GM19351 (cell line): ENCODE data around the gene ANKRD44.

Experiments
- ATAC-seq: cut with Tn5 transposase; IDR thresholded peaks from one replicate; pipeline ENCODE4 v1.9.1; 2021; ENCODE audit warnings: mild to moderate bottlenecking, moderate library complexity; ENCODE audit not compliant: unreplicated experiment

Gene ANKRD44

DNA sequence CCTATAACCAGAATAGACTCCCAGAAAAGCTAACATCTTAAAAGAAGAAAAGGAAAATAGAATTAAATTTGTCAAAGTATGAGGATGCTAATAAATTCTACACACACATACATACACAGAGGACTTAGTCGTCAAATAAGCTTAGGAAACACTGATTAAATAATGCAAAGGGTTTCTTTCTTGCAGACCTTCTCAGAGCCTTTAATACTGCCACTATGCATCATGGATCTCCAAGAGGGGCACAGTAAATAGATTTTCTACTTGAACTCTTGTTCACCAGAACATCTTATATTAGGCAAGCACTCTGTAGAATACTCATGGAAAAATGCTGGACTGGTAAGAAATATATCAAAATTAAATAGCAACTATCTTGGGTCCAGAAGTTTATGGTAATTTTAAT lies 69.4 kb downstream of the ANKRD44 start:
- no peak for ATAC-seq

DNA sequence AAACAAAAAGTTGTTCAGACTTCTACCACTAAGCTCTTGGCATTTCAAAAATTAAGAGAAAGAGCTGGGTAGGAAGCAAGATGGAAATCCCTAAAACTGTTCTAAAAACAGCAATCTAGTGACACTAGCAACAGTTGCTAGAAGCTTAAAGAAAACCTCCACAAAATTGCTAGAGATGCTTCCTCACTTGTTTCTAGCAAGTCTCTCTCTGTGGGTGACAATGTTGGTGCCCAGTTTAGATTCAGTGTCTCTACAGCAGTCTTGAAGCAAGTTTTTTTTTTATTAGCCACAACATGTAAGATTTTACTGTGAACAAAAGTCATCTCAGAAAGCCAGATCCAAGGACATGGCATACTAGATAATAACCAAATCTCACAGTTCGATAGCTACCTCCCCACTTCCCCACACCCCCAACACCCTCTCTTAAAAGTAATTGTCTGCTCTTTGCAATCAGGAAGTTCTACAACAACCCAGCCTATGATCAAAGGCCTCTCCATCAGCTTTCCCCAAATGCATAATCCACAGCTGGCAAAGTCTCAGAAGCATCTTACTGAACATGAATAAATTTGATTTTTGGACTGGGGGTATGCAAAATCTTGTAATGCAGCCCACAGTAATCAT lies 70.0 kb downstream of the ANKRD44 start:
- peak; percentile 25 for ATAC-seq

DNA sequence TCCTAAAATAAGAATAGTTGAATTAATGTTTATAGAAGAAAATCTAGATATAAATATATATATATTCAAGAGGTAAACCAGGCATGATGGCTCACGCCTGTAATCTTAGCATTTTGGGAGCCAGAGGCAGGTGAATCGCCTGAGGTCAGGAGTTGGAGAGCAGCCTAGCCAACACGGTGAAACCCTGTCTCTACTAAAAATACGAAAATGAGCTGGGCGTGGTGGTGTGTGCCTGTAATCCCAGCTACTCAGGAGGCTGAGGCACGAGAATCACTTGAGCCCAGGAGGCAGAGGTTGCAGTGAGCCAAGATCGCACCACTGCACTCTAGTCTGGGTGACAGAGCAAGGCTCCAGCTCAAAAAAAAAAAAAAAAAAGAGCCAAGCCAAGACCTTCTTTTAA lies 70.6 kb downstream of the ANKRD44 start:
- peak; percentile 10 for ATAC-seq

DNA sequence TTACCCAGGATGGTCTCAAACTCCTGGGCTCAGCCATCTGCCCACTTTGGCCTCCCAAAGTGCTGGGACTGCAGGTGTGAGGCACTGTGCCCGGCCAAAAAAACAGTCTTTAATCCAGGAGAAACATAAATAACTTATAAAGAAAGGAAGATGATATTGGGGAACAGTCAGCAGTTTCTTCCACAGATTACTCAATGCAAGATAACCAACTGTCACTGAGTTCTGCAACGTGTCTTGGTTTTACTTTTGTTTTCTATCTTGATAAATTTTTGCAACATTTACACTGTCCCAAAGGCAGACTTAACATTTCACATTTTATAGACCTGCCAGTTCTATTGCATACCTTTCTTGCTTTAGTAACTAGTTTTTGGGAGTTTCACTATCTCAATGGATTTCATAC lies 71.1 kb downstream of the ANKRD44 start:
- peak; percentile 65 for ATAC-seq

DNA sequence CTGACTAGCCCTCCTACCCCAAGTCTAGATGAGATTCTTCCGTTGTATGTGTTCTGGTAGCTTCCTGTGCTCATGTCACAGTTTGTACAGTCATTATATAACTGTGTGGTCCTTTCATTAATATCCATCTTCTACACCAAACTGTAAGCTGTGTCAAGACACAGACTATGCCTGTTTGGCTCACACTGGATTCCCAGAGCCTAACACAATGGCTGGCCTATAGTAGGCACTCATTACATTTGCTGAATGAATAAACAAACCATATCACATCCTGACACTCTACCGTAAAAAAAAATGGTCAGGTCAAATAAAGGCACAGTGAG lies 72.6 kb downstream of the ANKRD44 start:
- peak; percentile 53 for ATAC-seq

DNA sequence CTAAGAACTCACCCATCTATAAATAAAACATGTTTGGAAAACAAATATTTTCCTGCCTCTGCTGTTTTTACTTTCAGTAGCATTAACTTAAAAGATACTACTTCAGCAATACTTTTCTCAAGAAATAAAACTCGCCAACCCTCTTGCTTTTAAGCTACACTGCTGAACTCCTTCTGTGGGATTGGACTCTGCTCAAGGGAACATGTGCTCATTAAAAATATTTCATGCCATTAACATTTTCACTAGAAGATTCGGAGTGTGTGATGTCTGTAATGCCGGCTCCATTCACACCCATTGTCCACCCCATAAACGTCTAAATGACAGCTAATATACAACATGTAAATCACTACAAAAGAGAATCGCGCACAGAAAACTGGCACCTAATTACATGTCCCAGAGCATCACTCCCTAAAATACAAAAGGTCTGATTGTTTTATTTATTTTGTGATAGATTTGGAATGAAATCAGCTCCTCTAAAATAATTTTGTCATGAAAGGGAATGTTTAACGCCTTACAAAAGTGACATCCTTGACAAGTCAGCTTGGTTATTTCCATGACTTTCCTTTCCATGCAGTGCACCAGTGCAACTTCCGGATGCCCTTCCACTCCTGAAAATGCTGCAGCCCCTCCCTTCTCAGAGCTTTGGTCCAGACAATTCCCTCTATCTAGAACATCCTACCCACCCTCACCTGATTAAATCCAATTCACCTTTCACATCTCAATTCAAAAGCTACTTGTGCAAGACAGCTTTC lies 73.1 kb downstream of the ANKRD44 start:
- no peak for ATAC-seq

DNA sequence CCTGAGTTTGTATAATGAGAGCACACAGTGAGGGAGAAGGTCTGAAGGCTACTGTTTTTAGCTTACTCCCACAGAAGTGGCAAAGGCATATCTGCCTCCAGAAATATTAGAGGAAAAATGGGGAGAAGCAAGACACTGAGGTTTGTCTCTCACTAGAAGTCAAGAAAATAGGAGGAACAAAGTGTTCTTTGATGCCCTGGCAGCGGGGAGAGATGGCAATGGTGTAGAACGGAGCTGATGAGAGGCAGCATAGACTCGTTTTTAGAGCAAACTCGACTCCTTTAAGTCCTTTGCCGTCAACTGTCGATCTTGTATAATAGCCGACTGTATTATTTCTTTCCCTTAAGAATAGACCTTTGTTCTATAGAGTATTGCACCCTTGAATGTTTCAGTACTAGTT lies 73.8 kb downstream of the ANKRD44 start:
- ATAC-seq = no peak

DNA sequence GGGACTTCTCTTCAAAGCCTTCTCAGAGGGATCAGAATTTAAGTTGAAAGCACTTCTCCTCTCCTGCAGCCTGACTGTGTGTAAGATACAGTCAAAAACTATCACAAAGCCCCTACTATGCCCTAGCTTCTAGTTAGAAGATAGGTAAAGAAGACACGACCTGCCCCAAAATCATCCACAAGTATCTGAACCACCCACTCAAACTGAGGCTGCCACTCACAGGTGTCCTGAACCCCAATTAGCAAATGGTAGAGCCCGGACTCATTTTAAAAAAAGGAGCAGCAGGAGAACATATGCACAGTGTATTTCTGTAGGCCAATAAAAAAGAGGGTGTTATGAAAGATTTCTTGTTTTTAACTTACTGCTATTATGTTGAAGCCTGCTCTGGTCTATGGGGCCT lies 74.4 kb downstream of the ANKRD44 start:
- no peak for ATAC-seq

DNA sequence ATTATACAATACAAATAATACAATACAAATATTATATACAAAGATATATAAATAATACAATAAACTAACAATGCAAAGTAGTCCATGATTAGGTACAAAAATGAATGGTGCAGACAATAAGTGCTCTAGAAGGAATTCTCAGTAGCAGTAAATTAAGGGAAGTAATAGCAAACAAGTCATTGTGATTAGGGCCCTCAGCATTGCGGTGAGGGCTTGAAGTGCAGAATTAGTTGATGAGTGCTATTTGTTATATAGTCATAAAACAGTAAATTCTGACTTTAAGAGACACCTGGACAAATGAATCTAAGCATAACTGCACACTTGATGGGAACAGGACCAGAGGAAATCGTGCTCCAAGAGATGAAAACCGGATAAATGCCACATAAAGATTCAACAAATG lies 74.9 kb downstream of the ANKRD44 start:
- ATAC-seq = no peak

DNA sequence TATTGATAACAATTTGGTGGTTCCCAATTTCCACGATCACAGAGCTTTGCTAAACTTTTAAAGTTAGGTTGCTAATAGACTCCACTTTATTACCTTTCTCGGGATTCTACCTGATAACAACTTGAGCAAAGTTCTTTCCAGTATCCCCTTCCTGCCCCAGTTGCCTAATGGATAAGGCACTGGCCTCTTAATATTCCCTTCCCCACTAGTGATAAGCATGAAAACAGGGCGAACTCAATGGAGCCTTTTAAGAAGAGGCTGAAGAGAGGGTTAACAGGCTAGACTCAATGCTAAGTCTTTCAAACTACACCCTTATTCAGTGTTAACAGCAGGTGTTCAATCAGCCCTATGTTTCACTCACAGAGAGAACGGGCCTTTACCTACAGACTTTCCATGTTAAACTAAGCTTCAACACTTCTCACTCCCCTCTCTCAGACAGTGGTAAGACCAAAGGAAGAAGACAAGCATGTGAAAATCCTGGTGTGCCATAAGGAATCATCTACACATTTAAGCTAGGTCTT lies 75.8 kb downstream of the ANKRD44 start:
- ATAC-seq = no peak

DNA sequence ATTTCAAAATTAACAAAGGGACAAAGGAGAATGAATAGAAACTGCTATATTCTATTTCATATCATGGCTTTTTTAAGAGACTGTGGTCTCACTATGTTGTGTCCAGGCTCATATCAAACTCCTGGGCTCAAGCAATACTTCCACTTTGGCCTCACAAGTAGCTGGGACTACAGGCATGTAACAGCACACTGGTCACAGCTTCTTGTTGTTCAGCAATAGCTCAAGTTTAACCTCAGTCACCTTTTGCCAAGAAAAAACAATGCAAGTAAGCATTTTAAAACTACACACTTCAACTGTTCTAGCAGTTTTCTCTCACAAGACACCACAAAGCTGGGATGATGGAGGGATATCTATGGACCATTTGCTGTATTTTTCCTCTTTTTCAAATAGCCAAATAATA lies 77.1 kb downstream of the ANKRD44 start:
- ATAC-seq = no peak

DNA sequence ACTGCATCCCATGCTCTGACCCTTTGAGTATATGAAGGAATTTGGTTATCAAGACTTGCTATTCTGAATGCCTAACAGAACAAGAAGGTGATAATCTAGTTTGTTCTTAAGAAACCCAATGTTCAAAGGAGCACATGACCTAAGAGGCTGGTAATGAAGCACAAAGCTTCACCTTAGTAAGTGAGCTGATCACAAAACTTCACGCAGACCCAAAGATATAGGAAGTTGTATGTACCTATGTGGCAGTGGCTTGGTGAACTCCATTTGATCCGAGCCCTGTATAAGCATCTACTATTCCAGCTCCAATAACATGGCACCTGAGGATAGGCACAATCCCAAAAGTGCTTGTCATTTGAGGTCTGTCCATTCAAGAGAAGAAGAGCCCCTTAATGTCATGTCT lies 78.6 kb downstream of the ANKRD44 start:
- ATAC-seq = no peak

DNA sequence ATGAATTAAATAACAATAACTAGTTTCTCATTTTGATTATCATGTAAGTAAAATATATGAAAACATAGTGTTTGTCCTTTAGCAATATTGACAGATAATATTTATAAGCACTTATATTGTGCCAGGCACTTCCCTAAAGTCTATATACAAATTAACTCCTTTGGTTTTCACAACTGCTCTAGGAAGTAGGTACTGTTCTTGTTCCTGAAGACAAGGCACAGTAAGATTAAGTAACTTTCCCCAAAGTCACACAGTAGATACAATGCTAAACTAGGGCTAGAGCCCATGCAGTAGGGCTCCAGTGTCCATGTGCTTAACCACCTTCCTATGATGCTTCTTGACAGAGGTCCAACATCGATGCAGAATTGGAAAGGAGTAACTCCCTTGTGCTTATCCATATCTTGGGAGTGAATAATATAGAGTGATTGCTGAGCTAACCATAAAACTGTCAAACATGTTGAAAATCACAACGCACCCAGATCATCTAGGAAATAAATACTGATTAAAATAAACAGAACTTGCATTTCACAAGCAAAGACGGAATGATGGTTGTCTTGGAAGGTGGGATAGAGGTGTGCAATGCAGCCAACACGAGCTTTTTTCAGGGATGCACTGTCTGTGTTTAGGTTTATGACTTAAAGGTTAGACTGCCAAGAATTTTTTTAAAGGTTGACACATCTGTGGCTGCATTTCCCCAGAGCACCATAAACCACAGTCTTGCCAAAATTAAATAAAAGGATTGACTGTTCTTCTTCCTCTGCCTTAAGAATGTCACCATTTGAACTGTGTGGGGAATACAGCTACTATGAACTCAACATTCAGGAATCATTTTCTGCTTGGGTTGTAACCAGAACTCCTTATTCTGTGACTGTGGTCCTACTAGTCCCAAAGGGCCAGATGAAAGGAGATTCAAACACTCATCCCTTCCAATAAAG lies 80.8 kb downstream of the ANKRD44 start:
- ATAC-seq = no peak

DNA sequence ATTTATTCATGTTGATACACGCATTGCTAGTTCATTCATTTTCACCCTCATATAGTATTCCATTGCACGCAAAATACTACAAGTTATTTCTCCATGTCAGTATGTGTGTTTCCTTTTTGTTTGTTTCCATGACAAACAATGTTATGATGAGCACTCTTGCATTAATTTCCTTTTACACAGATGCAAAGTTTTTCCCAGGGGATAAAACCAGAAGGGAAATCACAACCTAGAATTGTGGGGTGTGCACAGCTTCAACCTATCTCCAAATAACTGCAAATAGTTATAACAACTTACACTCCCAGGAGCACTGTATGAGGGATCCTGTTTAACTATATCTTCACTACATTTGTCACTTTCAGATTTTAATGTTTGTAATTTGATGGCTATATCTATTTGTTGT lies 87.1 kb downstream of the ANKRD44 start:
- no peak for ATAC-seq

DNA sequence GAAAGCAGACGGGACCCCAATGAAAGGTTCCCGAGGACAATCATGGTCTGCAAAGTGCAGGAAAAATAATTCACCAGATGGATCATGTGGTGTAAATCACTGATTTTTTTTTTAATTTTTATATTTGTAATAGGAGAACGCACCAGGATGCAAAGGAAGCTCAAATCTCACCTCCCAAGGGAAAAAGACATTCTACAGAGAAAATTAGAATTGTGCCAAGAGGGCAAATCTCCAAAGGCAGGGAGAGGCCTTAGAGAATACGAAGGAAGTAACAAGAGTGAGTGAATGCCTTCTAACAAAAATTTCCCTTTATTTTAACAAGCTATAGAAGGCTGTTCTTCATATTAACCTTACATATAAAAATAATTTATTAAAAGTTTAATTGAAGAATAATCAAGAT lies 90.9 kb downstream of the ANKRD44 start:
- ATAC-seq = no peak

DNA sequence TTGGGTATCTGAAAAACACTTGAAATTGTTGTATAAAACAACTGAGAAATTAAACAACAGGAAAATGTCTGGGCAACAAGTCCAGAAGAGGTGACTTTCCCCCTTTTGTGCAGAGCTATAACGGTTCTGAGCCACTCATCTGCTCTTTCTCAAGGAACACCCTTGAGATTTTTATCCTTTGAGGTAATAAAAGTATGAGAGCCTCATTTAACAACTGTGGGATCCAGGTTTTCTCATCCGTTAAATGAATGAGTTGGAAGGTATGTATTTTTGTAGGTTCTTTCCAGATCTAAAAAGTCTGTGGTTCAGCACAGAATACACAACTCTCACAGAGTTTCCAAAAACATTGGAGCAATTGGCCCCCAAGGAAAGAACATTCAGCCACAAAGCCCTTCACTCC lies 93.0 kb downstream of the ANKRD44 start:
- no peak for ATAC-seq

DNA sequence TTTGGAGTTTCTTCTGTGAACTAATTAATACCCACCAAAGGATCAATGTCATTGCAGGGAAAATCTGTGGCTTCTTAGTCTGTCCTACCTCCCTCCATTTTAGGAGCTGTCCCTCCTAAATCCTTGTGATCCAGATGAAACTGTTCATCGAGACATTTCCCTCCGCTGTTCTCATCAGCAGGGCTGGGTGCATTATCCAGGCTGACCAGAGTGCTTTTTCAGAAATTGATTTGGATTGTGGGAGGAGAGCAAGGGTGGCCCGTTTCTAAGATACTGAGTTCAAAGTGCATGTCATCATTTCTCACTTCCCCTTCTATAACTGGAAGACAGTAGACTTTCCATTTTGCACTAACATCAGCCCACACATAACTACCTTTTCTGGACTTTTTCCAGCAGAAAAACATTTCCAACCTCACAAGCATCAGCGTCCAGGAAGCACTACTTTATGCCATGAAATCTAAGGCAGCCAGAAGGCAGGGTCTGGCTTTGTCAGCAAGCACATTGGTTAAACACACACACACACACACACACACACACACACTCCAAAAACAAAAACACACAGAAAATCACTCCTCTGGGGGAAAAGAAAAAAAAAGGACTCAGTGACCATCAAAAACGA lies 94.1 kb downstream of the ANKRD44 start:
- peak; percentile 78 for ATAC-seq

DNA sequence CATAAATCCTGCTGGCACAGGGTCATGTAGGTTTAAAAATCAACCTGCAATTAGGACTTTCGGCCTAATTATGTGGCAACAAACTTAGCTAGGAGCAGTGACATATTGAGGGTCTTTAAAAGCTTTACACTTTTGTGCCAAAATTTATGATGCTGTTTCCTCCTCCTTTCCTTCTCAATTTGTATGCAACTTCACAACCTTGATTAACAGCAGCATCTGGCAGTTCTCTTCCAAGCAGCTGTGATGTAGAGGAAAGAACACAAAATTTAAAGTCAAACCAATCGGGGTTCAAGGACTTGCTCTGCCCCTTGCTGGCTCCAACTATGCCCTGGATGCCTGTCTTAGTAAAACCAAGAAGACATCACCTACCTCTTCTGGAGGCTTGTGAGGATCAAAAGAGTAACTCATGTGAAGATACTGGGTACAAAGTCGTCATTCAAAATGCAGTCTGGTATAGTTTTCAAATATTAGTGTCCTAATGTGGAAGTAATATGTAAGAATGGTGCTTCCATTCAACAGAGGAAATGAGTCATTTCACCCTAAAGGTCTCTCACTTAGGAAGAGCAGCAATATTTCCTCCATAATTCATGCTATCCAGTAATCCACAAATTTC lies 94.7 kb downstream of the ANKRD44 start:
- peak; percentile 34 for ATAC-seq

DNA sequence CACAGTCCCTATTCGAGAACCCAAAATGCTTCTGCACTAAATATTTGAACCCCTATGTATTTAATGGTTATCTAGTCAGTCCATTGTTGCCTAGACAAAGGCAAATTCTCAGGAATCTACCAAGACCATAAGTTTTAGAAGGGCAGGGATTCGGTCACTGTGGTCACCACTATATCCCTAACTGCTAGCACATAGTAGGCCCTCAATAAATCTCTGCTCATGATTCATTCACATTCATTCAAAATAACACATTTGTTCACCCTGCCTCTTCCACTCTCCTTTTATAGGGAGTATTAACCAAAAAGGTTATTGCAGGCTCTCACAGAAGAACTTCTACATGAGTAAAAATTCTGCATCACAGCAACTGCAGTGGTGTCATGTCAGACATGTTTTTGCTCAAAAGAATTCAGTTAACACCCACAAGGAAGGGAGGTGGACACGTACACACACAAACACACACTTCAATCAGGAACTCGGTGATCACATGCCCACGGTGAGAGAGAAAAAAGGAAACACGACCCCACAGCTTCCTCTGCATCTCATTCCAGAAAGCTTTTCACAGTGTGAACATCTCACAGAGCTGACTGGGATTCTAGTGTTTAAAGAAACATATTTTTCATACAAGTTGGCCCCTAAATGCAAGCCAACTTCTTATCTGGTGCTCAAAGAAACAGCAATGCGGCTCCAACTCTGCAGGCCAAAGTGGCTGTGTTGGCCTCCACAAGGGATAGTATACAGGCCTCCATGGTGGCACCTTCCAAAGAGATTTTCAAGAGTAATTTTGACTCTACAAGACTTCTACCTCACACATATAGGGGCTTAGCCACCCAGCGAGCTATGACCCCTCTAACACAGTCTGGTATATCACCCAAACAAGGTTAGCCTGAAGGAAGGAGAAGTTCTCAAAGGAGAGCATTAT lies 98.0 kb downstream of the ANKRD44 start:
- ATAC-seq = no peak

DNA sequence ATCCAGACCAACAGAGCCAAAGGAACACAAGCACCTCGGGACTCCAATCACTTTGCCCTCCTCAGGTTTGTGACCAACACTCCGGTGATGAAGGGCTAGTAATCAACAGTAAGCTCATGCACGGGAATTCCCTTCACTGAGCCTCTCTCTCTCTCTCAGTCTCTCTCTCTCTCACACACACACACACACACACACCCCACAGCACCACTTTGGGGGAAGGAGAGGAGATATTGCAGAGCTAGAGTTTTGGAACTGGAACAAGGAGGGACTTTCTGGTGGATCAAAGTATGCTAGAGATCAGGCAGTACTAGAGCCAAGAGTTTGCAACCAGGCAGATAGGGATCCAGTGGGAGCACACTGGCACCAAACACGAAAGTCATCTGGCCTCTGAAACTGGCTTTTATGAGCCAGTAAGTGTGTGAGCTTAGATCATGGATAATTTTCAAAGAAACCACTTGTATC lies 98.7 kb downstream of the ANKRD44 start:
- no peak for ATAC-seq
